Stimulated activated CD4-positive, alpha-beta T cell treated with anti-CD3 and anti-CD28 coated beads, TNF-alpha, amount 100 ng/mL, for 48 hours (primary cell): ENCODE measurements around the gene UBE4B.
A peak's percentile ranks its signal among the peaks of the same experiment; 100 is the strongest.
"Not testable (repeated sequence)": the region's sequence is repeated elsewhere in the genome, so short reads cannot be mapped to it uniquely, and the experiment has no call there.

Experiments
- DNase-seq, 3 donors: peaks; one replicate each; pipeline ENCODE4 v3.0.0-alpha.2; 2020; ENCODE audit warnings: low read depth in 3 of 3

Gene UBE4B

DNA sequence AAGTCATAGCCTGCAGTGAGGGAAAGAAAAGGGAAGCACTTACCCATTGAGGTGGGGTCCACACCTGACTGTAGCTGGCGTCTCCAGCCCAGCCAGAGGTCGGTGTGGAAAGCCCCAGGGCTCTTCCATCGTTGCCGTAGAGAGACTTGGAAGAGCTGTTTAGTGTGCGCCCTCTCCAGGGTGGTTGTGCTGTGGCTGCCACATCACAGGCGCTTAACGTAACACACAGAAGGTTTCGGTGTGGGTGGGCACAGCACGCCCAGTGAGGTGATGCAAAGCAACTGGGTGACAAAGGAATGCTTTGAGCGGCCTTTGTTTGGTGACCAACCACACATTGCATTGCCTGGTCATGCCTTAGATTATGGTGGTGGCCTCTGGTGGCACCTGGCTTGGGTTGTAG, 140.8 kb downstream of the UBE4B start:
- DNase-seq: no peak

DNA sequence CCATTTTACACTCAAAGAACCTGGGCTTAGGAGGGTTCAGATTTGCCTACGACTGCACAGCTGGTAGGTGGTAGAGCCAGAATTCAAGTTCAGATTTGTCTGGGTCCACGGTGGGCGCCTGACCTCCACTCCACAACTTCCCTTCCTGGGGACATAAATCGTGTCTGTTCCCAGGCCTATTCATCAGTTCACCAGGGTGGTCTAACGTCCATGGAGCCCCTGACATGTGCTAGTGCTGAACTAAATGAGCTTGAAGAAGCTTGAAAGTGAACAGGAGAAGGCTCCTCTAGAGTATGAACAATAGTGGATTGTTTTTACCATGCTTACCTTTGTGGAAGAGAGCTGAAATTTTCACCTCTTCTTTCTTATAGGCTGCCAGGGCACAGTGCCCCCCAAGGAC, 145.1 kb downstream of the UBE4B start:
- no peak for DNase-seq

DNA sequence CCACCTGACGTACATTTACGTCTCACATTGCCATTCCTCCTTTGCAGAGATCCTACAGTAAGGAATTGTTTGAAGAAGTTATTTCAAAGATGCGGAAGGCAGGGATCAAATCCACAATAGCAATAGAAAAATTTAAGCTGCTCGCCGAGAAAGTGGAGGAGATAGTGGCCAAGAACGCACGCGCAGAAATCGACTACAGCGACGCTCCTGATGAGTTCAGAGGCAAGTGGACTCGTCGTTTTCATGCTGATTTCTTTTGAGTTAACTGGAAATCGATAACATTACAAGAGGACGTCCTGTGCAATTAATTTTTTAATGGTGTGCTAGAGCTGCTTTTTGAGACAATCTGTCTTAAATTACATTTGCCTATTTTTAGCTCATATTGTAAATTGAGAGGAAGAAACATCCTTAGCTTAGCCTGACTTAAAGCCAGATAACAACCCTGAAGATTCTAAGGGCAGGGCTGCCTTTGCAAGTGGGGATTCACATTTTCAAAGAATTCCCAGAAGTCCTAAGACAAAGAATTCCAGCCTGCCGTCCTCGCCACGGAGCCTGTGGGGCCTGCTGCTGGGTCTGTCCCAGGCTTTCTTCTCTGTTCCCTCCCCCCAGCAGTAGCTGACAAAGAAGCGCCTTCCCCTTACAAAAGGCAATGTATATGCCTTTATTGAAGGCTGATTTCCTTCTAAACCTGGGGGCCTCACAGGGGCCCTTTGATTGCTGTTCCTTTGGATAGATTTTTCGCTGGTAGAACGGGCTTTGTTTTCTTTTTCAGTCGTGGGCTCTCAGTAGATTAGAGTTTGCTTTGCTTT, 146.0 kb downstream of the UBE4B start:
- DNase-seq: no peak

DNA sequence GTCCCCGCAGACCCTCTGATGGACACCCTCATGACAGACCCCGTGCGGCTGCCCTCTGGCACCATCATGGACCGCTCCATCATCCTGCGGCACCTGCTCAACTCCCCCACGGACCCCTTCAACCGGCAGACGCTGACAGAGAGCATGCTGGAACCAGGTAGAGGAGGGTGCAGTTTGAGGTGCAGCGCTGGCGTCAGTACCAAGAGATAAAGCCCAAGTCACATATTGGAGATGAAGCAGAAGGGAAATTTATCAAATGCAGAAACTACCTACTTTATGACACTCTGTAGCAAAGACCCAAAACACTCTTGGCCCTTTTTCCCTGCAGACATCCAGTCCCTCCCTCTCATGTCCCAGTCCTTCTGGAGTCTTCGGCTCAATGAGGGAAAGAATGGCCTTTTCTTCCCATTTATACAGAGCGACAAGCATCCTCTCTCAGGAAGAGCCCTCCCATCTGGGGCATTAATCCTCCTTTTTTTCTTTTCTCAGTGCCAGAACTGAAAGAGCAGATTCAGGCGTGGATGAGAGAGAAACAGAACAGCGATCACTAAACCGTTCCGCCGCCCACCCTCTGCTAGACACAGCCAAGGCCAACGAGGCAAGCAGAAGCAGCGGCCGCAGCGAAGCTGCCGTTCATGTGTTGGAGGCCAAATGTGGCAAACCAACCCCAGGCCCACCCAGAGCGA, 146.8 kb downstream of the UBE4B start:
- DNase-seq: no peak

DNA sequence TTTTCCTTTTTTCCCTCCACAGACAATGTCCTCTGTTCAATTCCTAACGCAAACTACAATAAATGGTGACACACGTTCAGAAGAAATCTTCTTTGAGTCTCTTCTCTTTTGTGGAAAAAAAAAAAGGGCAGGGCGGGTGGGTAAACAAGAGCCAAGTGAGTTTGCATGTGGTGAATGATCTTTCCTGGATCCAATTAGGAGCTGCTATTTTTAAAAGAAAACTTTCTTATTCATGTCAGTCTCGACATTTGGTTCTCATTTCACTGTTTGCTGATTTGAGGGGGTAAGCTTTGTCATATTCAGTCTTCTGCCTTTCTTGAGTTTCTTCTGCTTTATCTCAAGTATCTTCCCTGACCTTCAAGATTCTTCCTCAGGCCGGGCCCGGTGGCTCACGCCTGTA, 148.4 kb downstream of the UBE4B start:
- DNase-seq: no peak

DNA sequence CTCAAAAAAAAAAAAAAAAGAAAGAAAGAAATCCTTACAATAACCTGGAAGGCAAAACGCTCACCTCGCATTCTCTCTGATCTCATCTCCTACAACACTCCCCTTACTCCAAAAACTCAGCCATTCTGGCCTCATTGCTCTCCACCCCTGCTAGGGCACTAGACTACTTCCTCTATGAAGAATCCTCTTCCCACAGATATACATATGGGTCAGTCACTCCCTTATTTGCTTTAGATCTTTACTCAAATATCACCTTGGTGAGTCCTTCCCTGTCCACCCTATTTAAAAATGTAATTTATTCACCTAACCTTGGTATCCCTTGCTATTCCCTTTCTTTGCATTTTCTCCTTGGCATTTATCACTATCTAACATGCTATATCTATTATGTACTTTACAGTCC, 153.0 kb downstream of the UBE4B start:
- DNase-seq: no peak

DNA sequence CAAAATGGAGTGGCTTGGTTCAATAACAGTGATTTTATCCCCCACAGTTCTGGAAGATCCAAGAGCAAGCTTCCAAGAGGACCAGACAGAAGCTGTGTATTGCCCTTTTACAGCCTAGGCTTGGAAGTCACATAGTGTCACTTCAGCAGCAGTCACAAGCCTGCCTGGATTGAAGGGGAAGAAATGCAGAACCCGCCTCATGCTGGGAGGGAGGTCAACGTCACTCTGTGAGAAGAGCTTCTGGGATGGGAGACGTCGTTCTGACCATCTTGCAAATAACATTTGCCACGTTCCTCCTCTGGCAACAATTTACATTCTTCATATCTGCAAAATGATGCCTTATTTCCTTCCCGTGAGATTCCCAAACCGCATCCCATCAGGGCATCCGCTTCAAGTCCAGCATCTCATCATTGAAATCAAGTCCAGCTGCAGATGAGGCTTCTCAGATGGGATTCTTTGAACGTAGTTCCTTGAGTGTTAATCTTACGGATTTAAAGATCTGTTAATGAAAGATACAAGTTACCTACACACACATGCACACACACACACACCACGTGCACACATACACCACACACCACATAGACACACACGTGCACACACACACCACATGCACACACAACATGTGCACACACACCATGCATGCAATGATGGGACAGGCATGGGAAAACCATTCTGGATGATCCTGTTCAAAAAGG, 153.7 kb downstream of the UBE4B start:
- no peak for DNase-seq

DNA sequence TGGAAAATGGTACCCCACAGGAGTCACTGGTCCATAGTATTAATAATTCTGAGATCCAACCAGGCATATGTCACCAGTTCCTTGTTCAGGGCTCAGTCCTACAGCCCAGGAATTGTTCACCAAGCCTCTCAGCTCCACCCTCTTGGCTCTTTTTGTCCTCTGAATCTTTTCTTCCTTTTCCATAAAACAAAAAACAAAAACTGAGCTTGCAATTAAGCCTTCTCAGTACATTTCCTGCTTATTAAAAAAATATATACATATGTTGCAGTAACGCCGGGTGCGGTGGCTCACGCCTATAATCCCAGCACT, 154.2 kb downstream of the UBE4B start:
- no peak for DNase-seq

DNA sequence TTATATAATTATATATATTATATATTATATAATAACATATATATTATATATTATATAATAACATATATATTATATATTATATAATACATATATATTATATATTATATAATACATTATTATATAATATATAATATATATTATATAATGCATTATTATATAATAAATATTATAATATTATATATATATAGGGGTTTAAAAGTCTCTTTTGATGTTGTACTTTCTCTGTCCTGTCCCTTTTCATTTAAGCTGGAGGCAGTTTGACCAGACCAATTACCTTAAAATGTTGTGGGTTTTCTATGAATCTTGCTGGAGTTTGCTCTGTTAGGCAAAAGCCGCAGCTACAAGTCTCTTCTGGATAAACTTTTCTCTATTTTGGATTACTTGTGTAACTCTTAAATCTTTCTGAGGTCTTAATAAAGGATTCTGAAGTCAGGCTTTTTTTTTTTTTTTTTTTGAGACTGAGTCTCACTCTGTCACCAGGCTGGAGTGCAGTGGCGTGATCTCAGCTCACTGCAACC, 155.4 kb downstream of the UBE4B start:
- no peak for DNase-seq

DNA sequence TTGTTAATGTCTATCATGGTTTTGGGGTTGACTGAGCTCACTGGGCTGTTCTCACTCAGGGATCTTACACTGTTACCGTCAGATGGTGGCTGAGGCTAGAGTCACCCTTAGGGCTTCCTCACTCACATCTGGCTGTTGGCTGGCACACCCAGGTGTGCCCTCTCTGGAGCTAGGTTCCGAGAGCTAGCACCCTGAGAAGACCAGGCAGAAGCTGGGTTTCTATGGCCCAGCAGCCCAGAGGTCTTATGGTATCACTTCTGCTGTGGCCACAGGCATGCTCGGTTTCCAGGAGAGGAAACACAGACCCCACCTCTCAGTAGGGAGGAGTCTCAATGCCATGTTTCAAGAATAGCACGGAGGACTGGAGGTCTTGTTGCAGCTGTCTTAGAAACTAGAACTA, 156.9 kb downstream of the UBE4B start:
- no peak for DNase-seq

DNA sequence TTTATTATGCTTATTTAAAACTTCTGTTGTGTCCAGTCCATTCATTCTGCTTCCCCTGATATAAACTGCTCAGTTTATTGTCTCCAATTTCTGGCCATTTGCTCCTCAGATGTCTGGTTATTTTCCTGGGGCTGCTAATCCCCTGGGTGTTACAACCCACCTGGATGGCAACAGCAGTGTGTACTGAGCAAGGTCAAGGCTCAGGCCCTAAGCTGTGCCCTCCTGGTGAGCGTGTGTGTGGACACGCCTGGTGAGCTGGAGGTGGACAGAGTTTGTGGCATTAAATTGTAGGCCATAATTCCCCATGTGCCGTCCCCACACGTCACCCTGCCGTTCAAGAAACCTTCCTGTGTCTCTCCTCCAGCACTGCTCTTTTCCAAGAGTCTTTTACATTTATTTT, 159.5 kb downstream of the UBE4B start:
- DNase-seq: no peak

DNA sequence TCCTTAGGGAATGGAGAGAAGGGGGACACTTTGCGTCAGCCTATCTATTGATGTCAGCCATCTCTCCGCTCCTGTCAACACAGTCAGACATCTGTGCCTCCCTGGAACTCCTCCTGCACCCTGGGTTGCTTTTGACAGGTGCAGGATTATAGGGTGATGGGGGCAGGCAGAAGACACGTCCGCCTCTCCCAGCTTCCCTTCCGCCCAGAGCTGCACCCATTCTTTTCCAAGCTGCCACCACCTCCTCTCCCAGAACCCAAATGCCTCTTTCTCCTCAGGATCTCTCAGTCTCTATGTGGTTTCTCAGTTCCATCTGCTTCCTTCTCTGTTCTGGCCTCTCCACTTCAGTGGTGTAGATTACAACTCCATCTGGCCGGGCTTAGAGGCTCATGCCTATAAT, 160.5 kb downstream of the UBE4B start:
- no peak for DNase-seq

DNA sequence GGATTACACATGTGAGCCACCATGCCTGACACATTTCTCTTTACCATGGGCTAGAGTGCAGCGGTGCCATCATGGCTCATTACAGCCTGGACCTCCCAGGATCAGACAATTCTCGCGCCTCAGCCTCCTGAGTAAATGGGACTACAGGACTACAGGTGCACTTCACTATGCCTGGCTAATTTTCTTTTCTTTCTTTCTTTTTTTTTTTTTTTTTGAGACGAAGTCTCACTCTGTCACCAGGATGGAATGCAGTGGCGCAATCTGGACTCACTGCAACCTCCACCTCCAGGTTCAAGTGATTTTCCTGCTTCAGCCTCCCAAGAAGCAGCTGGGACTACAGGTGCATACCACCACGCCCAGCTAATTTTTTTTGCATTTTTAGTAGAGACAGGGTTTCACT, 162.8 kb downstream of the UBE4B start:
- no peak for DNase-seq

DNA sequence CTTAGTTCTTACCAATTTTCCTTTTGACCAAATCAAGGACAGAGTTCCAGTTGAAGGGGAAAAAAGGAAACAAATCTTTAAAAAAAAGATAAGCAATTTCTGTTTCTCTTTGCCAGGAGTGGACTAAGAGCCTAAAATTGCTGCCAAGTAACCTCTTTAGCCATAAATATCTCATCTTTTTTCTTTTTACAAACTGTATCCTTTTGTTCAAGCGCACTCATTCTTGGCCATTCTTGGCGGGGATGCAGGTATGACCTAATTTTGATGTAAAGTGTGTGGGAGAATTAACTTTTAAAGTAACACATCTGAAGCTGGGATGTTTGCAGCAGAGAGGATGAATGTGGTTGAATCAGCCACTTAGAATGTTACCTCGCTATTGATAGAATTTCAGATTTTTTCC, 164.2 kb downstream of the UBE4B start:
- no peak for DNase-seq

DNA sequence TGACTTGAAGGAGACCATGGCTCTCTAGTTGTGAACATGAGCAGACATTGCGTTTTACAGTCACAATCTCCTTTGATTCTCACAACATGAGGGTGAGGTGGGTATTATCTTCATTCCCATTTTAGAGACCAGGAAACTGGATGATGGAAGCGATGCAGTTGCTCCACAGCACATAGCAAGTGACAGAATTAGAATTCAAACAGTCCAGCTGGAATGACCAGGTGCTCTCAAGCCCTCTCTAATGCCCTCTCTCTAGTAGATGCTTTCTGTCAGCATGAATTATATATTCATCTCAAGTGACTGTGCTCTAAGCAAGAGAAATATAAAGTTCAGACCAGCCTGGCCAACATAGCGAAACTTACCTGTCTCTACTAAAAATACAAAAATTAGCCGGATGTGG, 167.9 kb downstream of the UBE4B start:
- DNase-seq: no peak

DNA sequence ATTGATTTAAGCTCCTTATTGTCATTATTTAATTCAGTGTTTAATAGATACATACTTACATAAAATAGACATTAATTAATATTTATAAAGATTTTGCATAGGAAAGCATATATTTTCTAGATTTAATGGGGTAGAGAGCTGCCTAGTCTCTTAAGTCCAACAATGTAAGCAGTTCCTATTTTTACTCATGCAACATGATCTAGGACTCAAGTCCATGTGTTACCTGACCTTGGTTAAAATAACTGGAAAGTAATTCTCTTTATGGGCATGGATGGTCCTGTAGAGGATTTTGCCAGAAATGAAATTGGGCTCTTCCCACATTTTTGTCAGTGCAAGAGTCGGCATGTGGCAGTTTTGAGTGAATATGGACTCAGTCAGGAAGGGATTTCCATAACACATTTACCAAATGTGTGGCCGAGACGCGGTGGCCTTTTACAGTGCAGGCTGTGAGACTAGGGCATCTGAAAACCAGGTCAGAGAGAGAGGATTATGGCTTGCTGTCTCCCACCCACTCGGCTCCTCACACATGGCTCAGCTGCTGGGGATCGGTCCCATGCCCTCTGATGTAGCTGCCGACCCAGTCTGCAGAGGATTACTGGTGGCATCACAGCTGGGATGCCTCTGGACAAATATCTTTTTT, 171.4 kb downstream of the UBE4B start:
- no peak for DNase-seq

DNA sequence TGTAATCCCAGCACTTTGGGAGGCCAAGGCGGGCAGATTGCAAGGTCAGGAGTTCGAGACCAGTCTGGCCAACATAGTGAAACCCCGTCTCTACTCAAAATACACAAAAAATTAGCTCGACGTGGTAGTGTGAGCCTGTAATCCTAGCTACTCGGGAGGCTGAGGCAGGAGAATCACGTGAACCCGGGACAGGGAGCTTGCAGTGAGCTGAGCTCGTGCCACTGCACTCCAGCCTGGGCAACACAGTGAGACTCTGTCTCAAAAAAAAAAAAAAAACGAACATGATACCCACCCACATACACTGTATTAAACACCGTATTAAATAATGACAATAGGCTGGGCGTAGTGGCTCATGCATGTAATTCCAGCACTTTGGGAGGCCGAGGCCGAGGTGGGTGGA, 172.4 kb downstream of the UBE4B start:
- DNase-seq: not testable (repeated sequence)

DNA sequence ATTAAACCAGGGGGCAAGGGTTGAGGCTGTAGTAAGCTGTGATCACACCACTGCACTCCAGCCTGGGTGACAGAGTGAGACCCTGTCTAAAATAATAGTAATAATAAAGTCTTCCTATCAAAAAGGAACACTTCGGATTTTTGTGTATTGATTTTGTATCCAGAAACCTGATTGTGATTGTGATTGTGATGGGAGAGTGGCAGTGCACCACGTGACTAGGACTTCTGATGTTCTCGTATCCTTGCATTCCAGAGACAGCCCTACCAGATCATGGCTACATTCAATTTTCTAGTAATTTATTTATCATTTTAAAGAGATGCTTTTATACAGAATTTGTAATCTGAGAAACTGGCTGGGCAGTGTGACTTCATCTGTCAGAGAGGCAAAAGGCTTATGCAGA, 175.1 kb downstream of the UBE4B start:
- no peak for DNase-seq

DNA sequence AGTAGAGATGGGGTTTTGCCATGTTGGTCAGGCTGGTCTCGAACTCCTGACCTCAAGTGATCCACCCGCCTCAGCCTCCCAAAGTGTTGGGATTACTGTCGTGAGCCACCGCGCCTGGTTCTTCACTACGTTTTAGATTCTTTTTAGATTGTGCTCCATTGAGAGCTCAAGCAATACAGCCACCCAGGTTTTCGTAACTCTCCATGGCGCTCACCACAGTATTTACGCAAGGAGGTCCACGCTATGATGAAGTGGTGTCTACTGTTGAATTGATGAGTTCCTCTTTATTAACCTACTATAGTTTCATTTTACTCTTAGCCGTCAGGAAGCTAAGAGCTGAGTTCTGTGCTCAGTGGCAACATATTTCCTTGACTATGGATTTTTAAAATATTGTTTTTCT, 175.8 kb downstream of the UBE4B start:
- no peak for DNase-seq

DNA sequence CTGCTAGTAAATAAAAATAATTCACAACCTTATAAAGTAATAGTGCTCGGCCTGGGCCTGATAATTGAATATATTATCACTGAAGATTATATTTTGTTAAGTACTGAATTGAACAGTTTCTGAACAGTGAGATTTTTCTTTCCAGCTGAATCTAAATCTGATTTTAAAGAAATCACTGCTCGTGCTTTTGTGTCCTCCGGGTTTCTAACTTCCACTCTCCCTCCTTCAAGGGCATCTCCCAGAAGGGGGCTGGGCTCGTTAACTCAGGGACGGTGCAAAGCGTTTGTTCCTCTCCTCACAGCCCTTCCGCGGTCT, 176.8 kb downstream of the UBE4B start:
- DNase-seq: no peak

DNA sequence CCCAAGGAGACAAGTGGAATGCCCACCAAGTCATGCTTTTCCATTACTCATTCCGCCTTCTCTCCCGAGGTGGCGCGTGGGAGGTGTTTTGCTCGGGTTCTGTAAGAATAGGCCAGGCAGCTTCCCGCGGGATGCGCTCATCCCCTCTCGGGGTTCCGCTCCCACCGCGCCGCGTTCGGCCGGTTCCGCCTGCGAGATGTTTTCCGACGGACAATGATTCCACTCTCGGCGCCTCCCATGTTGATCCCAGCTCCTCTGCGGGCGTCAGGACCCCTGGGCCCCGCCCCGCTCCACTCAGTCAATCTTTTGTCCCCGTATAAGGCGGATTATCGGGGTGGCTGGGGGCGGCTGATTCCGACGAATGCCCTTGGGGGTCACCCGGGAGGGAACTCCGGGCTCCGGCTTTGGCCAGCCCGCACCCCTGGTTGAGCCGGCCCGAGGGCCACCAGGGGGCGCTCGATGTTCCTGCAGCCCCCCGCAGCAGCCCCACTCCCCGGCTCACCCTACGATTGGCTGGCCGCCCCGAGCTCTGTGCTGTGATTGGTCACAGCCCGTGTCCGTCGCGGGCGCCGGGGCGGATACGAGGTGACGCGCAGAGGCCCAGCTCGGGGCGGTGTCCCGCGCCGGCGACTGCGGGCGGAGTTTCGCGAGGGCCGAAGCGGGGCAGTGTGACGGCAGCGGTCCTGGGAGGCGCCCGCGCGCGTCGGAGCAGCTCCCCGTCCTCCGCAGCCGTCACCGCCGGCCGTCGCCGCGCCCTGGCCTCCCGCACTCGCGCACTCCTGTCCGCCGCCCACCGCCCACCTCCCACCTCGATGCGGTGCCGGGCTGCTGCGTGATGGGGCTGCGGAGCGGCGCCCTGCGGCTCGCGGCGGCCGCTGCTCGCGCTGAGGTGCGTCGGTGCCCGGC, 177.4 kb downstream of the UBE4B start, which contains the start of gene KIF1B:
KIF1B (plus strand) TSS at position 666 of the 906 bp plus-strand sequence. CDS start 21,759 bp downstream, outside the sequence.
- peak; percentile 89 to 95 (median 92) for DNase-seq
